ENCODE data around the gene RXRB. TPM values are rescaled to one million over a fixed set of nuclear protein-coding genes. Genes with fewer than 3 reads are reported as not detected.
A peak's percentile ranks its signal among the peaks of the same experiment; 100 is the strongest.
"Not testable (repeated sequence)": the region's sequence is repeated elsewhere in the genome, so short reads cannot be mapped to it uniquely, and the experiment has no call there.

RXRB gene
- total RNA-seq, 1 donor from 2014 or later, result 58.3 TPM

- TF ChIP-seq CTCF (IDR thresholded peaks at IDR 0.05), result no peak
- no peaks in the 10 kb centered on the region for H3K36me3 Mint-ChIP-seq (ENCODE audit: unreplicated experiment)
- H3K27ac Mint-ChIP-seq (ENCODE audit: unreplicated experiment), result no peak overlapping the region
- H3K9me3 Mint-ChIP-seq (ENCODE audit: unreplicated experiment), result peaks cover 12% of the 10 kb centered on the region
- peaks cover 34% of the 10 kb centered on the region for H3K27me3 Mint-ChIP-seq (ENCODE audit: unreplicated experiment)
- H3K4me1 Mint-ChIP-seq (ENCODE audit: unreplicated experiment), result no peaks in the 10 kb centered on the region
- no peak overlapping the region for H3K4me3 Mint-ChIP-seq (ENCODE audit: unreplicated experiment)
- no peak for DNase-seq (ENCODE audit: extremely low spot score, unreplicated experiment)
Measured at GRCh38 chr6:33154349-33154748, 46.1 kb downstream of the RXRB start.

- DNase-seq (ENCODE audit: extremely low spot score, unreplicated experiment), result no peak
- no peak overlapping the region for H3K4me3 Mint-ChIP-seq (ENCODE audit: unreplicated experiment)
- H3K36me3 Mint-ChIP-seq (ENCODE audit: unreplicated experiment), result no peaks in the 10 kb centered on the region
- no peak overlapping the region for H3K27ac Mint-ChIP-seq (ENCODE audit: unreplicated experiment)
- no peaks in the 10 kb centered on the region for H3K4me1 Mint-ChIP-seq (ENCODE audit: unreplicated experiment)
- H3K9me3 Mint-ChIP-seq (ENCODE audit: unreplicated experiment), result peaks cover 12% of the 10 kb centered on the region
- TF ChIP-seq CTCF (IDR thresholded peaks at IDR 0.05), result no peak
- H3K27me3 Mint-ChIP-seq (ENCODE audit: unreplicated experiment), result peaks cover 49% of the 10 kb centered on the region
Measured at GRCh38 chr6:33151050-33151449, 49.4 kb downstream of the RXRB start.

- Mint-ChIP-seq H3K9me3 (ENCODE audit: unreplicated experiment) (peaks cover 12% of the 10 kb centered on the region), H3K27me3 (ENCODE audit: unreplicated experiment) (peaks cover 52% of the 10 kb centered on the region)
- H3K4me1 Mint-ChIP-seq (ENCODE audit: unreplicated experiment); H3K36me3 Mint-ChIP-seq (ENCODE audit: unreplicated experiment); H3K27ac Mint-ChIP-seq (ENCODE audit: unreplicated experiment); H3K4me3 Mint-ChIP-seq (ENCODE audit: unreplicated experiment); DNase-seq (ENCODE audit: extremely low spot score, unreplicated experiment): not testable (repeated sequence)
Measured at GRCh38 chr6:33150560-33150959, 49.9 kb downstream of the RXRB start.

DNA sequence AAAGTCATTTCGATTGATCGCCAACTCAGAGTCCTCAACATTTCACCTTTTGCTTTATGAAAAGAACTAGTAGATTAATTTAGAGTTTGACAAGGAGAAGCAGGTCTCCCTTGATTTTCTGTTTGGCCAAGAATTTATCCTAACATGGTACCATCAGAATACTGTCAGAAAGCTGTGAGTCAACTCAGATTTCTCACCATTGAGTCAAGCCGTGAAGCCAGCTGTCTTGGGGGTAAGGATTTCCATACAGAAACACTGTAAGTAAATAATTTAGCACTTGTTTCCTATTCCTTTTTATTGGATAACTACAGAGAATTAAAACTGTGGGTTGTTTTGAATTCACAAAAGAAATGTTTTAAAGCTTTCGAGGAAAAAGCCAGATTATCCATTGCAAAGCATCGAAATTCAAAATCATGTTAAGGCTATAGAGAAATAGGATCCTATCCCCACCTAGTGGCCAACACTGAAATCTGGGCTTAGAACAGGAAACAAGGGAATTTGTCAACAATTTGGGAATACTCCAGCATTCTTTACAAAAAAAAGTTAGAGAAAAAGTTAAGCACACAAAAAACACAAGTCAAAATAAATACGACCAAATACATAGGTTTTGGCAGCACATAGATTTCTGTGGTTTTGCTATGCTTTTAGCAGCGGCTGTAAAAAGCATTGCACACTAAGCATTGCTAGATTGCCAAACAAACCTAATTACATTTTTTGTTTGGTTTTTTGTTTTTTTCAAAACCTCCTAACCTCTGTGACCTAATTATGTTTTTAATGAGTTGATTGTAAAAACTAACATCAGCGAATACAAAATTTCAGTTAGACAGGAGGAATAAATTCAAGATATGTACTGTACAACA is 52.4 kb downstream of the RXRB start:
- peak; percentile 82 for TF ChIP-seq CTCF (IDR thresholded peaks at IDR 0.05)
- H3K36me3 Mint-ChIP-seq (ENCODE audit: unreplicated experiment), result no peaks in the 10 kb centered on the region
- H3K4me1 Mint-ChIP-seq (ENCODE audit: unreplicated experiment), result no peaks in the 10 kb centered on the region
- peaks cover 50% of the 10 kb centered on the region for H3K27me3 Mint-ChIP-seq (ENCODE audit: unreplicated experiment)
- DNase-seq (ENCODE audit: extremely low spot score, unreplicated experiment), result no peak
- H3K9me3 Mint-ChIP-seq (ENCODE audit: unreplicated experiment), result peaks cover 12% of the 10 kb centered on the region
- no peak overlapping the region for H3K4me3 Mint-ChIP-seq (ENCODE audit: unreplicated experiment)
- no peak overlapping the region for H3K27ac Mint-ChIP-seq (ENCODE audit: unreplicated experiment)

- Mint-ChIP-seq H3K4me3 (ENCODE audit: unreplicated experiment) (no peak overlapping the region), H3K27ac (ENCODE audit: unreplicated experiment) (no peak overlapping the region), H3K36me3 (ENCODE audit: unreplicated experiment) (no peaks in the 10 kb centered on the region), H3K4me1 (ENCODE audit: unreplicated experiment) (no peaks in the 10 kb centered on the region), H3K9me3 (ENCODE audit: unreplicated experiment) (no peaks in the 10 kb centered on the region), H3K27me3 (ENCODE audit: unreplicated experiment) (peaks cover 64% of the 10 kb centered on the region)
- no peak for TF ChIP-seq CTCF (IDR thresholded peaks at IDR 0.05)
- no peak for DNase-seq (ENCODE audit: extremely low spot score, unreplicated experiment)
Measured at GRCh38 chr6:33144373-33144772, 56.1 kb downstream of the RXRB start.

Small RNA genes within 50 kb of the gene (microRNA-seq; reads per million reads assigned to microRNA genes)
- gene MIR219A1 (ENCODE audit: unreplicated experiment), result 3.8 reads per million

Other genes with a start within 250 kb of the RXRB start
- 1.3 and 3.0 TPM in 2 replicates for gene HLA-DMA, start 247.6 kb downstream of the RXRB start, total RNA-seq
- gene BRD2, start 232.1 kb downstream of the RXRB start, total RNA-seq, result 166 and 168 TPM in 2 replicates
- gene HLA-DOA, start 191.1 kb downstream of the RXRB start, total RNA-seq, result not detected in 2 replicates
- gene HLA-DPA1, start 127.0 kb downstream of the RXRB start, total RNA-seq, result 1.8 and 2.0 TPM in 2 replicates
- gene HLA-DPB1, start 124.7 kb downstream of the RXRB start, total RNA-seq, result 4.7 and 5.5 TPM in 2 replicates
- gene COL11A2, start 8.2 kb downstream of the RXRB start, total RNA-seq, result 2.7 and 3.3 TPM in 2 replicates
- gene SLC39A7, start 202 bp upstream of the RXRB start, total RNA-seq, result 201 and 209 TPM in 2 replicates
- gene HSD17B8, start 4.0 kb upstream of the RXRB start, total RNA-seq, result 2.4 and 3.5 TPM in 2 replicates
- 56.6 and 58.8 TPM in 2 replicates for gene RING1, start 7.8 kb upstream of the RXRB start, total RNA-seq
- 60.3 and 67.4 TPM in 2 replicates for gene VPS52, start 71.2 kb upstream of the RXRB start, total RNA-seq
- 2,180 and 2,216 TPM in 2 replicates for gene RPS18, start 71.4 kb upstream of the RXRB start, total RNA-seq
- gene B3GALT4, start 76.5 kb upstream of the RXRB start, total RNA-seq, result 6.3 and 6.5 TPM in 2 replicates
- gene WDR46, start 88.6 kb upstream of the RXRB start, total RNA-seq, result 59.1 and 63.4 TPM in 2 replicates
- gene PFDN6, start 88.9 kb upstream of the RXRB start, total RNA-seq, result 29.7 and 30.3 TPM in 2 replicates
- 72.4 and 77.6 TPM in 2 replicates for gene RGL2, start 98.3 kb upstream of the RXRB start, total RNA-seq
- gene TAPBP, start 113.4 kb upstream of the RXRB start, total RNA-seq, result 117 and 130 TPM in 2 replicates
- gene ZBTB22, start 117.1 kb upstream of the RXRB start, total RNA-seq, result 29.3 and 30.6 TPM in 2 replicates
- gene DAXX, start 122.3 kb upstream of the RXRB start, total RNA-seq, result 30.1 and 30.4 TPM in 2 replicates
- 10.8 and 11.6 TPM in 2 replicates for gene KIFC1, start 191.2 kb upstream of the RXRB start, total RNA-seq
- gene PHF1, start 210.3 kb upstream of the RXRB start, total RNA-seq, result 50.3 and 53.5 TPM in 2 replicates
- gene CUTA, start 217.4 kb upstream of the RXRB start, total RNA-seq, result 302 and 325 TPM in 2 replicates
- gene SYNGAP1, start 219.4 kb upstream of the RXRB start, total RNA-seq, result 30.7 and 34.7 TPM in 2 replicates

All from osteocyte (in vitro differentiated cells).